Activated CD4-positive, alpha-beta T cell treated with anti-CD3 and anti-CD28 coated beads, Interleukin-2, amount 50 U/mL, for 1 hour (primary cell): ENCODE results near the gene ZNF516.

Experiments used
- DNase-seq: peaks from one replicate; pipeline ENCODE4 v3.0.0-alpha.2; 2020

Gene ZNF516

DNA sequence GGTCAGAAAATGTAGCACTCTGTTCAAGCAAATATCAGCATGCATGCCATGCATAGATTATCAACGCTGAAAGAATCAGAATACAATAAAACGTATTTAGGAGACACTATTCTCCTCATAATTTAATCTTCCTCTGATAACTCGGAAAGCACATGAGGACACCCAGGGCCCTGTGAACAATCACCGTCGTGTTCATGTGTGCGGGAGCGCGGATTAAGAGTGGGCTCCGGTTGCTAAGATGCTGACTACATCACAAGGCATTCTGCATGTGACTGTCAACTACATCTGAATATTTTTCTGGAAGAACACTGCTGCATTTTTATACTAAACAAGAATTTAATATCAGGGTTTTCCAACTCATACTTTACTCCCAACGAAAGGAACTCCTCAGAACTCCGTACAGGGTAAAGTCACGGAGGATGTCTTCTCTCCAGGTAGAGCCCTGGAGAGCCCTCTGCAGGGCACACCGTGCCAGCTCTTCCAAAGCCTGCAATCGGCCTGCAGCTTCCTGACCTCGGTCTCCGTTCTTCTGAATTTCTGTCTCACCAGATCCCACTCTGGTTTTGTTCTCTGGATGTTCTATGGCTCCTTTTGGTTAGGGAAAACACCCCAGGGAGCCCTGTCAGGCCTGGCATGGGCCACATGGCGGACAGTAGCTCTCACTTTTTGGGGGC is 59.6 kb downstream of the ZNF516 start:
- DNase-seq: no peak

DNA sequence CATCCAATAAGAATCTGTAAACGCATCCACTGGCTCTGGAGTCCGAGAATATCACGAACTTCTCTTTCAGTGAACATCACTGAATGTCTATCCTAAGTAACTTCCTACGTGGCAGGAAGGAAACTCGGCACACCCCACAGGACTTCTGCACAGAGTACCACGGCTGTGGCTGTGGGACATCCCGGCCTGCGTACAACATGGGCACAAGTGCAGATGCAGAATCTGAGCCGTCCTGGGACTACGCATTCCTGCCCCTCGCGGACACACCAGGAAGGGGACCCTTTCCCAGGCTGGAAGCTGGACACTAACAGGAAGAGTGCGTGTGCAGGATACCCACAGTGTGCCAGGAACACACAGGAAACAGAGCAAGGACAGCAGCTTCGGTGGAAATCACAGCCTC is 60.6 kb downstream of the ZNF516 start:
- no peak for DNase-seq

DNA sequence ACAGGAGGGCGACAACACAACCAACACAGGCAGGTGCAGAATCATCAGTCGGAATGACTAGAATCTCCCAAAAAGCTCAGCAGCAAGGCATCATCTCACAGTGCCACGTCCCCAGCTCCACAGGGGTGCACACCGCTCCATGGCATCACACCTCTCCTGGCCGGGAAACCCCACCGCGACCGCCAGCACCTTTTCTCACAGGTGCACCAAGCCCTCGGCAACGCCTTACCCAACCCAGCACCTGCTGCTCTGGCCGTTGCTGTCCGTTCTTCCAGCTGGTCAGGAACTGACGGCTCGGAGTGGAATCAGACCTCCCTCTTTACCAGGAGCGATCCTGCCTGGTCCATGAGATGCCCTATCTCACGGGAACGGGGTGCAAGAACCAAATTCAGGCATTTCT is 61.3 kb downstream of the ZNF516 start:
- DNase-seq: no peak

DNA sequence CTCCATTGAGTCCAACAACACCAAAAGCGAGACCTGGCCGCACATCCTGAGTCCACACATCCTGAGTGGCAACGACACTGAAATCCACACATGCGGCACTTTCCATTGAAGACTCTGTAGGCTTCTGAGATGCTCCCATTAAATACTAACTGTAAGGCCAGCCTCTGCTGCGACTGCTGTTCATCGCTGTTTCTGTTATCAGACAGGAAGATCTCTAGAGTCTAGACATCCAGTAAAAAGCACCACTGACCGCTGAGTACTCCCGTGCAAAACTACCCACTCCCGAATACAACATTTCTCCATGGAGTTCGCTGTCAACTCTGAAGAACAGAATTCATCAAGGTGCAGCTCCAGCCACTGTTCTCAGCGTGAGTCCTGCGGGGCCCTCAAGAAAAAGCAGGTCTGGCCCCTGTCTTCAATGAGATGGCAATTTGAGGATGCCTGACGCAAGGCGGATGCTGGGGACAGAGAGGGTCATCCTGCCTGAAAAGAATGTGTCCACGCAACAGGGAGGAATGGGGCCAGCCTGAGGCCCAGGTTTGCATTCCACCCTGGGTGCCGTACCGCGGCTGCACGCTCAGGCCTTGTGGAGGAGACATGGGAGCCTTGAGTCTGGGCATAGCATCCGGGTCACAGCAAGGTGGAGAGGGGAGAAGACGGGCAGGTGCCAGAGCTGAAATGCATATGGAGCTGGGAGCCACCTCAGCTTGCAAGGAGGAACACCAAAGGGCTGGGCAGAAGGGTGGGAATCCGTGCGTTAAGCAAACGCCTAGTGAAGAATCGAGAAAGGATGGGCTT is 61.9 kb downstream of the ZNF516 start:
- no peak for DNase-seq

DNA sequence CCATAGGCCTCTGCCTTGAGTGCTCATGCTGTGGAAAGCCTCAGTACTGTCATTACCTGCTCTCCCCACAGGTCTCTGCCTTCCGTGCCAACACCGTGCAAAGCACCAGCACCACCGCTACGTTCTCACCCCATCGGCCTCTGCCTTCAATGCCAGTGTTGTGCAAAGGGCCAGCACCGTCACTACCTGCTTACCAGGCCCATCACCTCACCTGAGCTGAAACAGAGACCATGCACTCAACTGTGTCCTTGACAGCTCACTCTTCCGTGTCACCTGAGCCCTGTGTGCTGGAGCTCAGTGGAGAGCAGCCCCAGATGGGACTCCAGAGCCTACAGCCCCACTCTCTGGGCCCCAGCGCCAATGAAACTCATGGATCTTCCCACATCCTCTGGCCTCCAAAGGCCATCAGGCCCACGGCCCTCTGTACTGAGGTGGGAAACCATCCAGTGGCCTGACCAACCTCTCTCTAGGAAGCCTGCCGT is 62.7 kb downstream of the ZNF516 start:
- DNase-seq: no peak

DNA sequence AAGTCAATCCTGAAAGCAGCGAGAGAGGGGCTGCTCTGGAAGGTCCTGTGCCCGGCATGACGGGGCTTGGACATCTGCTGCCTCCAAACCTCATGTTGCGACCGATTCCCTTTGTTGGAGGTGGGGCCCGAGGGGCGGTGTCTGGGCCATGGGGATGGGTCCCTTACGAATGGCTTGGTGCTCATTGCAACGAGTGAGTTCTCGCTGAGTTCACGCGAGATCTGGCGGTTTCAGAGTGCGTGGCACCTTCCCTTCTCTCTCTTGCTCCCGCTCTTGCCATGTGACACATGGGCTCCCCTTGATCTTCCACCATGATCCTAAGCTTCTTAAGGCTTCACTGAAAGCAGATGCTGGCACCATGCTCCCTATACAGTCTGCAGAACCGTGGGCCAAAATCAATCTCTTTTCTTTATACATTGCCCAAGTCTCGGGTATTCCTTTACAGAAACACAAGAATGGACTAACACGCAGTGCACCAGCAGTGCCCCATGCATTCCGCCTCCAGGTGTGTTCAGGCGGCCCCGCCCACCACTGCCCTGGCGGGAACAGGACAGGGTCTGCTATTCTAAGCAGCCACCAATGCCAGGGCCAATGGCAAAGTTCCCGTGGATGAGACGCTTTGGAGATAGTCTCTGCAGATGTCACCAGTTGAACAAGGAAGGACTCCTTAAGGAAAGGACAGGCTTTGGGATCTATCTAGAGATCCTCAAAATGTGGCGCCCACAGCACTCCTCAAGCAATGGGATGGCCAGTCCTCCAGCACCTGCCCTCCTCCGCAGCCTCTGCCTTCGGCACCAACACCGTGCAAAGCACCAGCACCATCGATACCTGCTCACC is 63.4 kb downstream of the ZNF516 start:
- no peak for DNase-seq

DNA sequence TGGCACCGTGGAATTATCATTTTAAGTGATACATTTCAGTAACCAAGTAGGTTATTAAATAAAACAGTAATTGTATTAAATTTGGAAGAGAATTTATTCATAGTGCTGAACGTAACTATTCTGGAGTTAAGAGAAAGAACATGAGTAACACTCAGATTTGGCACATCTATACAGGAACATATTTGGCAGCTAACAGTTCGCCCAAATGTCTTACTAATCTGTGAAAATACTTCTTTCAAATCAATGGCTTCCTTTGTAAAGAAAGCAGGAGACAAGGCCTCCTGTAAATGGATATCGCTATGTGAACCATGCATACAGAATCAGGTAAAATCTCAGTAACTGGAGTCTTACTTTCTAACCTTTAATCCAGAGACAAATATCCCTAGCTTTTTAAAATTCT is 64.4 kb downstream of the ZNF516 start:
- DNase-seq: no peak

DNA sequence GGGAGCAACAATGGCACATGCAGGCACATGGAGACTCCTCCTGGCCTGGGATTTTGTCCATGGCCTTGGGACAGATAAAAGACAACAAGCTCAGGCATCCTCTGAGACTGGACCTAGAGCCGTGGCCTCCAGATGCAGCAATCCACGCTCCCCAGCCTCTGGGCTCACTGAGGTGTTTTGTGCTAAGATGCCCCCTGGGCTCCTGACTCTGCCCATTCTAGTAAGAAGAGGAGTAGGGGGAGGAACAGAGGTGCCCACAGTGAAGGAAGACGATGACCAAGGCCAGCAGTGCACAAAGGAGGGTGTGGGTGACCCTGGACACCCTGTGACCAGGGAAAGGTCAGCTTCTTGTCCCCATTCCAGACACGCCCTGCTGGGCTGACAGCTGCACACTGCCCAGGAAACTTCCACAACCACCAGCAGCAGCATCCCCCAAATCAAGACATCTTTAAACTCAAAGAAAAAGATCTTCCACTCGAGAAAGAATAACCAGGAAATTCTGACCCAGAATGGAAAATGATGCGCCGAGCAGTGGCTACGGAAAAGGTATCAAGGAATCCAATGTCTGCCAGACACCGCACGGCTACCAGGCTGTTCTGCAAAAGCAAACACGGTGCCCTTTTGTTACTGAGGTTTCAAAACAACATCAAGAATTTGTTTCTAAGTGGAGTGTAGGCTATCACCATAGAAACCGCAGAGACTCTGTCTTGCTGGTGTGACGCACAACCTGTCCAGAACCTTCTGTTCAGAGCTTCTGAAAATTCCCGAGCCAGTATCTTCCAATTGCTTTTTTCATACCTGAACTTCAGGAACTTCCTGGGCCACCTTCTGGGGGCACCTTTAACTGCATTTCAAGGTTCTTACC is 65.5 kb downstream of the ZNF516 start:
- no peak for DNase-seq

DNA sequence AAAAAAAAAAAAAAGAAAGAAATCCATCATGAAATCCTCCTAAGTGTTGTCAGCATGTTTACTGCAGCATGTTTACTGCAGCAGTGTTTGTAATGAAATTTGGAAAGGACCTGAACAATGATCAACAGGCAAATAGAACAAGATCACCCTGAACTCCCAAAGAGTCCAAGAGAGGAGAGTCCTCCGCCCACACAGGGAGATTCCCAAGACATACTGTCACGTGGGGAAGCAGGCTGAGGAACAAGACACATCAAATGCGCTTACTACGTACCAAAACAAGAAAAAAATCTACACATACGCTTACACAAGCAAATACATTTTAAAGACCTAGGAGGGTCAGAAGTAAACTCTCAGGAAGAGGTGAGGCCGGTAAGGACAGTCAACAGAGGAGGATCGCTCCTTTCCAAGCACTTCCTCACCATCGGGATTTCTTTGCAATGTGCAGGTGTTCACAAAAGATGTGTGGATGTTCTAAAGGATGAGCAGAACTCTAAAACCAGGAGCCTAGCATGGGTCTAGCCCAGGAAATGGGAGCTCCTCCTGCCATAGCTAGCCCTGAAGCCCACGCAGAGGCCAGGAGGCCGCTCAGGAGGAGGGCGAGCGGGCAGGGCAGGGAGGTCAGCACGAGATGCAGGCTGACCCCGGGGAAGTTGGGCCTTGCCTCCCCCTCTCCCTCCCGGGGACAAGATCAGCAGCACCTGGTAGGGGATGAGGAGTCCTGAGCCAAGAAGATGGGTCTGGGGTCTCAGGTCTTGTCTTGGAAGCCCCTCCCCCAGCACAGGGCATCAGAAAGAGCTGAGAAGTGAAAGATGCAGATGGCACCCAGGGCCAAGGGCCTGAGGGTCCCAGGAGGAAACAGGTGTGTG is 66.4 kb downstream of the ZNF516 start:
- no peak for DNase-seq

DNA sequence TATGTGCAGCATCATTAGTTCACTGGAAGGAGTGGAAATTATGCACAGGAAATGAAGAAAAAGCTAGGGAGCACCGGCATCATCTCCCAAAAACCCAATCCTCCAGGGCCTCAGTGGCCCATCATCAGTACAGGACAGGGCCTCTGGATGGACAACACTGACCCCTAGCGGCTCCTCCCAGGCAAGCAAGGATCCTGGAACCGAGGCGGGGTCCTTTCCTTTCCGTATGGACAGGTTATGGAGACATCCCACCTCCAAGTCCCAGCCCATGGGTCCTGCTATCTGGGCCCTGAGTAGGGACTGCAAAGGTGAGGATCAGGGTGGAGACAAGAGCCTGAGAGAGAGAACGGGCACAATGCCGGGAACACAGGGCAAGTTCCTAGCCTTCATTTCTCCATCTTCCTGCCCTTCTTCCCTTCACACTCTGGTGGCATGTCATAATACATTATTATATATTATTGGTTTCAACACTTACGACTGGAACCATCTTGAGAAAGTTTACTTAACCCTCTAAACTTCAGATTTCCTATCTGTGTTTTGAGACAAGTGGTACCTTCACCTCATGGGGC is 68.2 kb downstream of the ZNF516 start:
- DNase-seq: no peak

DNA sequence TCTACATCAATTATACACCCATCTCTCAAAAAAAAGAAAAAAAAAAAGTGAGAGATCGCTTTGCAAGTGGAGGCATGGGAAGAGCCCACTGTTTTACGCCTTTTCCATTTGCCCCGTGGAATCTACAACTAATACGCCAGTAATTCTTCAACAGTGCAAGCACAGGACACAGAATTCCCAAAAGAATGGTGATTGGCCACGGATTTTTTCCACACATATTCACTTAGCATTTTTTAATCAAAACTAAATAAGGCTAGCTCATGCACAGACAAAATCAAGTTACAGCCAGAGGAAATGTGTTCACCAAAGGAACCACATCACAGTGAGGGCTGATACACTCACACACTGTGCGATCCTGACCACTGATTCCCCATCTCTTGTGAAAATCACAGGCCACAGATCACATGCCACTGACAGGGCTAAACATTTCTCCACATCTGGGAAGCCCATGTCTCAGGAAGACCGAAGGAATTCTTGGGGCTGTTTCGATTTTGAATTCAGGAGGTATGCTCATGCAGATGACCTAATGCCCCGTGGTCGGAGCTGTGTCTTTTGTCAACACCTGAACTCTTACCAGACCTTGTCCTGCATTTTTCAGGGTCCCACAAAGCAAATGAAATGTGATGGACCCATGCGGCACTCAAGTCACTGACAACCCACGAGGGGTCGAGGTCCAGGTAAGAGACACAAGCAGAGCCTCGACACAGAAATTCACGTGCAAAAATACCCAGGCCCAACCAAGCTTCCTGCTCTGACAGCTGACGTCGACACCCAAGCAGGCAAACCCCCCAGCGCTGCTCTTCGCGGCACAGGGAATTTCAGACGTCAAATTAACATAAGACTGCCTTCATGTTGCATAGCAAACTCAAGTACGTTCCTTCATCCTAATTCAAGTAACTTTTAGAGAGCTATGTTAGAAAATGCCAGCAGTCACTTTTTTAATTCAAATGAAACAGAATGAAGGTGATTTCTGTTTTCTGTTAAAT is 69.6 kb downstream of the ZNF516 start:
- DNase-seq: no peak

DNA sequence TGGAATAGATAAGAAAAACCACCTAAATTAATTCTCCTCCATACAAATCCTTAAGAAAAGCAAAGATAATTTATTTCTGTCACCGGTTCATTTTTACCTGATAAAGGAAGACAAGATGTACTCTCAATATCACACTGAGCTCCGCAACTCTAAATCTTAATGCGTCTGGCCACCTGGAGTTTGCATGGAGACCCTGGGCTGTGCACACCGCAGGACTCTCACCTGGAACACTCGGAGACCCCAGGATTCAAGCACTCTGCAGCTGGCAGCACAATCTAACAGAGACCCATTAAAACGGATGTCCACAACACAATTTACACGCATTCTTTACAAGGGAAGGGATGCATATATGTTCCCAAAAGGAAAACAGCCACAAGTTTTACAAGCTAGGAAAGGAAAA is 72.2 kb downstream of the ZNF516 start:
- no peak for DNase-seq

DNA sequence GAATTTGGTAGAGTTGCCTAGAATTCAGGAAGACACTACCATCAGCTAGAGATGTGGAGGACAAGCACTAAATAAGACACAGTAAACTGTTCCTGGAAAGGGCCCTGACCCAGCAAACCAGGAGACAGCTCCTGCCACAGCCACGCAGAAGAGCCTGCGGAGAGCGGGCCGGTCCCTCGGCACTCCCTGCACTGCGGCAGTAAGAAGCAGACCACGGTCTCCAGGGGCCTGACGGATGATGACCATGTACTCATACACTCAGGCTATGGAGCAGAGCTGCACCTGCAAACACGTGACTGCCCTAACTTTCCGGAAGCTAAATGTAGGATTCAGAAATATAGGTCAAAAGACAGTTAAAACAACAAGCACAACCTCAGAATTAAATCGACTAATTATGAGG is 72.9 kb downstream of the ZNF516 start:
- no peak for DNase-seq

DNA sequence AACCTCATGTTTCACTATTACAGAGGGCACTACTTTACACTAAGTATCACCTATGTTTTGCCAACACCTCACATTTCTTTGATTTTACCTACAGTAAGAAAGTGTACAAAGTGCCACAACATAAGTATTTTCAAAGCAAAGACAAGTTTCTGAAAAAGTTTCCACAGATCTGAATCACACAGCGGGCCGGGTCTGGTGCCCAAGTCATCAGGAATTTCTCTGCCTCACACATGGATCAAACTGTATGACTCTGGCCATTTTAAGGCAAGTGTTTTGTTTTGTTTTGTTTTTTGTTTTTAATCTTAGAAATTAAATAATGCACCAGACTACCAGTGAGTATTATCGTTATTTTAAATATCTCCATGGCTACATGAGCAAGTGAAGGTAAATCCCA is 73.4 kb downstream of the ZNF516 start:
- no peak for DNase-seq

DNA sequence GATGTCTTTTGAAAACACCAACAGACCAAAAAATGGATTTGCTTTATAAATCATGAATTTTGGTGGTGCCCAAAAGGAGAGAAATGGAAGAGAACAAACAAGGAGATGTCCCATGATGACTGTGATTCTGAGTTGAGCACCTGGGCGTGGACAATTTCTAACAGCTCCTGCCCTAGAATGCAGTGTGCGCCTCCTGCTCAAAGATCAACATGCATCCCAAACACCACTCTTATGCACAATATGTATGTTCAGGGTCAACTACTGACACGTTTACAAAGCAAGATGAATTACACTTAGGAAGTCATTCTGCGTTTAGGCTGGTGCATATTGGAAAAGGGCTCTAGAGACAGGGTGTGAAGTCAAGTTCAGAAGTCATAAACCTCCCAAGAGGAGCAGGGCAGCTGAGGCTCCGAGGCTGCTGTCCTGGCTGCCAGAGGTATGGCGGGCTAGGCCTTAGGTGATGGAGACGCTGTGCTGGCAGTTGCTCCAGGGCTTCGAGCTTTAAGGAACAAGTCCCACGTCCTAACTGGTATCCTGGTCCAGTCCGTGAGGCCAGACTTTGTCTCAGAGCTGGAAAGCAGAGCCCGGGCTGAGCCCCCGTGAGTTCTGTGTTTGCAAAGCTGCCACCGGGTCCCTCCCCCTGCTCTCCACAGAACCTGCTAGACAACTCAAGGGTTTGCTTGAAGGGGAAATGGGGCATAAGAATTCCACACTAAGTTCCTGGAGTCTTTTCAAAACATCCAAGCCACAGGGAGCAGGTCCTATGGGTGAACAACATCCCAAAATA is 74.0 kb downstream of the ZNF516 start:
- DNase-seq: no peak

DNA sequence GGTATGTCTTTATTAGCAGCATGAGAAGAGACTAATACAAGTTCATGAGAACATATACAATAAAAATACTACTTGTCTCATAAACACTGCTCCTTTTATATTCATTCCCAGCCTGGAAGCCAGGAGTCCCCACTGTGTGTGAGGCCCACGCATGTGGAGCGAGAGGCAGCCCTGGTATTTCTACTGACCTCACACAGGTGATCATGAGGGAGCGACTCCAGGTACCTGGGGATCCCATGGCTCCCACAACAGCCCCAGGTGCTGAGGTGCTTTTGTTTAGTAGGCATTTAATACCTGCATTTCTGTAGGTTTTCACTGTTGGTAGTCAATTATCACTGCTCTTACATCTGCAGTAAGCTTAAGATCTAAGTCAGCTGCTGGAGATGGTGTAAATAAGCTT is 75.2 kb downstream of the ZNF516 start:
- DNase-seq: no peak

DNA sequence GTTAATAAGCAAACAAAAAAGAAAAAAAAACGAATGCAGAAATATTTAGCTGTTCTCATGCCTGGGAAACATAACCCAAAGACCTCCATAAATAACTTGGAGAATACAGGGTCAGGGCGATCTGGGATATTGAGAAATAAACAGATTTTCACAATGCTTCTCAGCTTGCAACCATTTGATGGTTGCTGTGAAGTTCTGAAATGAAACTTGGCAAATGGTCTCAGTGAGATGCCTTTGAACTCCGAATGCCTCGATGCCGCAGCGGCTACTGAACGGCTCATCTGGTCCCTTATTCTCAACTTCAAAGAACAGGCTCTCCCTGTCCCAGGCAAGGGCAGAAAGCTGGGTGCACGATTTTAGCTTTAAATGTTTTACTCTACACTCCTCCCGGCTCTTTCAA is 78.1 kb downstream of the ZNF516 start:
- no peak for DNase-seq

DNA sequence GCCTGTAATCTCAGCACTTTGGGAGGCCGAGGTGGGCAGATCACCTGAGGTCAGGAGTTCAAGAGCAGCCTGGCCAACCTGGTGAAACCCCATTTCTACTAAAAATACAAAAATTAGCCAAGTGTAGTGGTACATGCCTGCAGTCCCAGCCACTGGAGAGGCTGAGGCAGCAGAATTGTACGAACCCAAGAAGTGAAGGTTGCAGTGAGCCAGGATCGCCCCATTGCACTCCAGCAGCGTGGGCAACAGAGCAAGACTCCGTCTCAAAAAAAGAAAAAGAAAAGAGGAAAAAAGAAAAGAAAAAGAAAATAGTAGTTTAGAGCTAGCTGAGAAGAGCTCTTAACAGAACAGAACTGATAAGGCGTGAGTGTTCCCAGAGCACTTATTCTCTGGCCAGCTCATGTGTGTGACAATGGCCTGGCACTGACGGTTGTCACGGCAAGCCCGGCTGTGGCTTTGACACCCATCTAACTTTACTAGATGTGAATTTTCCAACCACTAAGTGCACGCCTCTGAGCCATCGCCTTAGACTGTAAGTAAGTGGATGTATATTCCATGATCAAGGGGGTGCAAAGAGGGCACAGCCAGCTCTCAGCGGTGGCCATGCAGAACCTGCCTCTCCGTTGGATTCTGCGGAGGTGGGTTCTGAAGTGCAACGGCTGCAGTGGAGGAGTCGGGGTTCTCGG is 80.0 kb downstream of the ZNF516 start:
- no peak for DNase-seq
